Neural cell (in vitro differentiated cells): ENCODE results near the gene MYCBP.

Experiments
- POLR2AphosphoS5 ChIP-seq: IDR thresholded peaks from 2 replicates; pipeline ENCODE4 v1.6.1; 2012
- TF ChIP-seq, protein P1 (sequence below): fragments of 450-650 bp; IDR thresholded peaks from 2 replicates; pipeline ENCODE4 v1.5.1; 2014; ENCODE audit warnings: antibody characterized with exemption, mild to moderate bottlenecking, moderate library complexity; ENCODE audit not compliant: poor library complexity, severe bottlenecking

GRCh38 chr1:38815903-38816627 lies 57.1 kb downstream of the MYCBP start:
- TF ChIP-seq, protein P1, sequence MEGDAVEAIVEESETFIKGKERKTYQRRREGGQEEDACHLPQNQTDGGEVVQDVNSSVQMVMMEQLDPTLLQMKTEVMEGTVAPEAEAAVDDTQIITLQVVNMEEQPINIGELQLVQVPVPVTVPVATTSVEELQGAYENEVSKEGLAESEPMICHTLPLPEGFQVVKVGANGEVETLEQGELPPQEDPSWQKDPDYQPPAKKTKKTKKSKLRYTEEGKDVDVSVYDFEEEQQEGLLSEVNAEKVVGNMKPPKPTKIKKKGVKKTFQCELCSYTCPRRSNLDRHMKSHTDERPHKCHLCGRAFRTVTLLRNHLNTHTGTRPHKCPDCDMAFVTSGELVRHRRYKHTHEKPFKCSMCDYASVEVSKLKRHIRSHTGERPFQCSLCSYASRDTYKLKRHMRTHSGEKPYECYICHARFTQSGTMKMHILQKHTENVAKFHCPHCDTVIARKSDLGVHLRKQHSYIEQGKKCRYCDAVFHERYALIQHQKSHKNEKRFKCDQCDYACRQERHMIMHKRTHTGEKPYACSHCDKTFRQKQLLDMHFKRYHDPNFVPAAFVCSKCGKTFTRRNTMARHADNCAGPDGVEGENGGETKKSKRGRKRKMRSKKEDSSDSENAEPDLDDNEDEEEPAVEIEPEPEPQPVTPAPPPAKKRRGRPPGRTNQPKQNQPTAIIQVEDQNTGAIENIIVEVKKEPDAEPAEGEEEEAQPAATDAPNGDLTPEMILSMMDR: no peak
- TF ChIP-seq POLR2AphosphoS5: no peak
